ENCODE results near the gene HLA-G. TPM values are rescaled to one million over a fixed set of nuclear protein-coding genes. Genes with fewer than 3 reads are reported as not detected.

The HLA-G gene
- total and polyA plus RNA-seq, 2 donors (not counting 3 experiments of a cell fraction or from before 2014, with no cell fraction given): 0.24 TPM; not detected in 1

GRCh38 chr6:29831776-29832175 is 4.2 kb downstream of the HLA-G start:
- POLR2A ChIA-PET: no interaction called here
- H3K4me2 ChIP-seq (ENCODE audit: insufficient read depth, low read length): no peak overlapping the region
- no peak overlapping the region for H3K4me3 ChIP-seq (replicated peaks in 1 of 3; ENCODE audit: insufficient read depth in 1 of 3, low read depth in 1 of 3, low read length in 3 of 3)
- TF ChIP-seq, protein P1, sequence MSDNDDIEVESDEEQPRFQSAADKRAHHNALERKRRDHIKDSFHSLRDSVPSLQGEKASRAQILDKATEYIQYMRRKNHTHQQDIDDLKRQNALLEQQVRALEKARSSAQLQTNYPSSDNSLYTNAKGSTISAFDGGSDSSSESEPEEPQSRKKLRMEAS (IDR thresholded peaks at IDR 0.05; ENCODE audit: insufficient read depth, insufficient read length): no peak
- TF ChIP-seq MYC (IDR thresholded peaks at IDR 0.05; ENCODE audit: low read depth, low read length) (no peak), JUN (IDR thresholded peaks at IDR 0.05; ENCODE audit: borderline replicate concordance, insufficient read depth, insufficient read length, low read depth) (no peak), FOS (IDR thresholded peaks at IDR 0.05; ENCODE audit: borderline replicate concordance, insufficient read depth, low read length) (no peak), CTCF (IDR thresholded peaks at IDR 0.05; ENCODE audit: extremely low read depth in 1 of 2, insufficient read depth in 1 of 2, low read depth in 1 of 2, low read length in 2 of 2) (no peak), POLR2AphosphoS5 (IDR thresholded peaks at IDR 0.05; ENCODE audit: insufficient read depth, low read depth, low read length) (no peak), POLR2A (IDR thresholded peaks at IDR 0.05; ENCODE audit: low read depth, low read length) (no peak), EZH2 (IDR thresholded peaks at IDR 0.05; ENCODE audit: borderline replicate concordance, low read depth, low read length, severe bottlenecking) (no peak), GATA2 (IDR thresholded peaks at IDR 0.05; ENCODE audit: insufficient read depth, insufficient read length, low read depth, low read length) (no peak)
- H3K9me3 ChIP-seq (replicated peaks; ENCODE audit: control insufficient read depth, insufficient read depth, low read length): no peaks in the 10 kb centered on the region
- DNase-seq (ENCODE audit: low read depth, low spot score): no peak
- H3K79me2 ChIP-seq (ENCODE audit: control insufficient read depth, insufficient read depth, low read length): no peaks in the 10 kb centered on the region
- no peaks in the 10 kb centered on the region for H4K20me1 ChIP-seq (replicated peaks; ENCODE audit: control insufficient read depth, extremely low read depth, insufficient read depth, low read length)
- intact Hi-C loops (cut with micrococcal nuclease) (no loop called here), dilution Hi-C loops (cut with MboI; ENCODE audit: extremely low pct_ligation_motif_present, low sequenced_read_pairs) (no loop called here)
- no peaks in the 10 kb centered on the region for H3K36me3 ChIP-seq (ENCODE audit: control insufficient read depth in 2 of 2, extremely low read depth in 1 of 2, insufficient read depth in 2 of 2, low read length in 2 of 2)
- FAIRE-seq: no peak
- no peak overlapping the region for H2AFZ ChIP-seq (ENCODE audit: low read depth, low read length)
- H3K4me1 ChIP-seq (ENCODE audit: control insufficient read depth, extremely low read depth, insufficient read depth, low read length): no peaks in the 10 kb centered on the region
- H3K9me1 ChIP-seq (replicated peaks; ENCODE audit: control insufficient read depth, extremely low read depth, insufficient read depth, low read length): no peaks in the 10 kb centered on the region
- no peak overlapping the region for H3K9ac ChIP-seq (replicated peaks; ENCODE audit: extremely low read depth, insufficient read depth, low read length)
- H3K27ac ChIP-seq (ENCODE audit: insufficient read depth, low read depth, low read length): no peak overlapping the region
- peaks cover 37 to 41% of the 10 kb centered on the region in 2 experiments for H3K27me3 ChIP-seq (ENCODE audit: control insufficient read depth in 2 of 2, insufficient read depth in 2 of 2, low read length in 2 of 2)
- BruUV-seq (replicated peaks): no TSS peak
- CTCF ChIA-PET: interaction anchor here (2.1 to 6.4 kb wide), 2 partner anchors 94 kb away, joined by 15 to 145 read pairs; no protein-coding TSS in a partner anchor

Measured in endothelial cell of umbilical vein (primary cell).